ENCODE data around the gene CST6.

GRCh38 chr11:65982824-65983588 is 28.8 kb upstream of the CST6 start:
- TF ChIP-seq CTCF (CRISPR knock-in tag; IDR thresholded peaks at IDR 0.05): no peak
- TF ChIP-seq MZF1 (CRISPR knock-in tag; IDR thresholded peaks at IDR 0.05; ENCODE audit: borderline replicate concordance): no peak
- no peak for TF ChIP-seq ZKSCAN1 (IDR thresholded peaks at IDR 0.05; ENCODE audit: low read length)
- no peak for TF ChIP-seq FOXK1 (CRISPR knock-in tag; IDR thresholded peaks at IDR 0.05; ENCODE audit: borderline replicate concordance, low read depth)
- no peak for TF ChIP-seq ZNF766 (CRISPR knock-in tag; IDR thresholded peaks at IDR 0.05; ENCODE audit: borderline replicate concordance)
- TF ChIP-seq ATF3 (CRISPR knock-in tag; IDR thresholded peaks at IDR 0.05): no peak
- no peak for TF ChIP-seq TCF7 (IDR thresholded peaks at IDR 0.05; ENCODE audit: low read depth)
- no peak for TF ChIP-seq PRPF4 (IDR thresholded peaks at IDR 0.05; ENCODE audit: low read depth, low read length, poor library complexity, severe bottlenecking)
- no peak for TF ChIP-seq MYC (CRISPR knock-in tag; IDR thresholded peaks at IDR 0.05; ENCODE audit: borderline replicate concordance)
- TF ChIP-seq ZNF704 (CRISPR knock-in tag; IDR thresholded peaks at IDR 0.05; ENCODE audit: borderline replicate concordance): no peak
- TF ChIP-seq ATF2 (CRISPR knock-in tag; IDR thresholded peaks at IDR 0.05): no peak
- TF ChIP-seq ATF4 (CRISPR knock-in tag; IDR thresholded peaks at IDR 0.05): no peak
- no peak for TF ChIP-seq SNAPC2 (CRISPR knock-in tag; IDR thresholded peaks at IDR 0.05)
- TF ChIP-seq MAZ (IDR thresholded peaks at IDR 0.05; ENCODE audit: borderline replicate concordance, low read depth, low read length): no peak
- no peak for TF ChIP-seq MAZ (CRISPR knock-in tag; IDR thresholded peaks at IDR 0.05; ENCODE audit: low read depth)

All from HepG2 (cell line).